ENCODE results near the gene DCAF7.

GRCh38 chr17:63611354-63611753 lies 61.1 kb downstream of the DCAF7 start:
- no peak for TF ChIP-seq CTCF (IDR thresholded peaks at IDR 0.05)
- no peak for TF ChIP-seq POLR2A (IDR thresholded peaks at IDR 0.05; ENCODE audit: low read depth)
- no peak for TF ChIP-seq POLR2AphosphoS5 (IDR thresholded peaks at IDR 0.05)
